ENCODE measurements around the gene TENM3. TPM values are rescaled to one million over a fixed set of nuclear protein-coding genes. Genes with fewer than 3 reads are reported as not detected.
A peak's percentile ranks its signal among the peaks of the same experiment; 100 is the strongest.

Gene TENM3
- total and polyA plus RNA-seq, 2 of the 8 experiments (the other 6 are each of a cell fraction or from before 2014, with no cell fraction given) = 36.9 to 69.3 TPM

DNA sequence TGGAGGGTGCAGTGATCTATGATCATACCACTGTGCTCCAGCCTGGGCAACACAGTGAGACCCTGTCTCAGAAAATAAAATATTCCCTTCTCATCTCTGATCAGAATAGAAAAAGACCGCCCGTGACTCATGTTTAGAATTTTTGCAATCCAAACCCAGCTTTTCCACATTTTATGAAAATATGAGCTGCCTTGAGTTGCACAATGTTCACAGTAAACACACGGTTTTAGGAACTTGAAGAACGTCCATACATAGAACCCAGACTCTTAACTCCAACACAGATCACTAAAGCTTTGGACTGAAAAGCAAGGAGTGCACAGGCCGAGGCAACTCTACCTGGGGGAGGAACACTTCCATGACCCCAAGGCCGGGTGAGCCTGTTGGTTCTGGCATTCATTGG lies 305.0 kb downstream of the TENM3 start:
- no peaks in the 10 kb centered on the region for H3K27me3 ChIP-seq (replicated peaks in 1 of 4; ENCODE audit: control insufficient read depth in 3 of 4, extremely low read depth in 1 of 4, insufficient read depth in 3 of 4, low read length in 3 of 4)
- DNase-seq (ENCODE audit: low read depth in 1 of 2, low spot score in 2 of 2) (no peak), FAIRE-seq (no peak)
- no peak overlapping the region for H2BK20ac ChIP-seq (ENCODE audit: low read length)
- no peaks in the 10 kb centered on the region for H3K23me2 ChIP-seq (ENCODE audit: low read depth, low read length)
- POLR2A ChIA-PET (ENCODE audit: partially characterized antibody) = no interaction called here
- no peak overlapping the region for H3K9ac ChIP-seq (replicated peaks in 1 of 4; ENCODE audit: extremely low read depth in 1 of 4, low read depth in 3 of 4, low read length in 3 of 4)
- H2AFZ ChIP-seq (ENCODE audit: low read length) = no peak overlapping the region
- CTCF ChIA-PET (ENCODE audit: partially characterized antibody) = no interaction called here
- H3K79me2 ChIP-seq (ENCODE audit: control insufficient read depth in 1 of 2, insufficient read depth in 2 of 2, low read length in 2 of 2) = peaks cover 0 to 51% of the 10 kb centered on the region in 2 experiments; a peak in 2 of 4 replicates
- 85% methylated on average over 6 of the region's 6 CpGs; no CpG with 5 or more reads in 1 of the 2 experiments for WGBS, 2 experiments (ENCODE audit: extremely low coverage in 1 of 2, insufficient coverage in 1 of 2, insufficient read length in 1 of 2, insufficient replicate concordance in 2 of 2, low coverage in 1 of 2, low lambda C conversion rate in 2 of 2, missing lambda C conversion rate in 1 of 2)
- H3K4me3 ChIP-seq (ENCODE audit: extremely low read depth in 1 of 4, insufficient read depth in 2 of 4, low read depth in 3 of 4, low read length in 4 of 4) = no peak overlapping the region
- TF ChIP-seq CREB1 (IDR thresholded peaks at IDR 0.05) = no peak
- no peak for TF ChIP-seq CBX5 (IDR thresholded peaks at IDR 0.05; ENCODE audit: low read depth, low read length)
- no peak for TF ChIP-seq CBX8 (IDR thresholded peaks at IDR 0.05; ENCODE audit: borderline replicate concordance, low read depth, low read length)
- no peak for TF ChIP-seq KDM1A (IDR thresholded peaks at IDR 0.05; ENCODE audit: borderline replicate concordance, low read length)
- no peak for TF ChIP-seq SP1 (IDR thresholded peaks at IDR 0.05; ENCODE audit: low read depth, low read length)
- H4K5ac ChIP-seq (ENCODE audit: insufficient read length, low read depth, low read length) = no peak overlapping the region
- H3K4me1 ChIP-seq (replicated peaks in 1 of 4; ENCODE audit: control insufficient read depth in 3 of 4, insufficient read depth in 4 of 4, low read length in 3 of 4) = peaks cover 0 to 9% (median 3%) of the 10 kb centered on the region in 4 experiments; a peak in 5 of 7 replicates
- no peak overlapping the region for H2BK15ac ChIP-seq (ENCODE audit: low read length)
- H4K8ac ChIP-seq (ENCODE audit: extremely low read depth, insufficient read depth, low read length) = no peak overlapping the region
- H2BK12ac ChIP-seq (ENCODE audit: low read depth, low read length) = no peak overlapping the region
- no peak overlapping the region for H3K14ac ChIP-seq (ENCODE audit: insufficient read length)
- H3K18ac ChIP-seq (ENCODE audit: extremely low read depth, low read length) = no peak overlapping the region
- H3K4me2 ChIP-seq (ENCODE audit: insufficient read depth in 1 of 2, low read depth in 2 of 2, low read length in 2 of 2) = peak overlapping the region in 1 of 2 experiments; percentile 31; a peak in 1 of 4 replicates
- no peak overlapping the region for H3K56ac ChIP-seq (replicated peaks; ENCODE audit: insufficient read length, low read depth, low read length)
- H3K27ac ChIP-seq (ENCODE audit: low read depth, low read length) = no peak overlapping the region
- no peaks in the 10 kb centered on the region for H4K20me1 ChIP-seq (replicated peaks in 1 of 2; ENCODE audit: control insufficient read depth in 1 of 2, insufficient read depth in 2 of 2, low read length in 2 of 2)
- H4K91ac ChIP-seq (replicated peaks; ENCODE audit: insufficient read length, low read length) = no peak overlapping the region
- H3K79me1 ChIP-seq (ENCODE audit: low read depth, low read length) = peaks cover 2% of the 10 kb centered on the region
- no peak overlapping the region for H3K23ac ChIP-seq (ENCODE audit: insufficient read length)
- H3K4ac ChIP-seq (replicated peaks; ENCODE audit: insufficient read length, low read depth, low read length) = no peak overlapping the region
- no peaks in the 10 kb centered on the region for H3K36me3 ChIP-seq (ENCODE audit: control insufficient read depth in 2 of 4, insufficient read depth in 4 of 4, low read length in 3 of 4)
- H2BK5ac ChIP-seq (ENCODE audit: low read depth, low read length) = no peak overlapping the region
- H2BK120ac ChIP-seq (replicated peaks; ENCODE audit: low read depth, low read length) = no peak overlapping the region
- no peak overlapping the region for H2AK5ac ChIP-seq (ENCODE audit: low read depth, low read length)
- H3K9me3 ChIP-seq (ENCODE audit: insufficient read depth in 2 of 2, low read depth in 1 of 2, low read length in 1 of 2) = no peaks in the 10 kb centered on the region
